NCI-H1048 (cell line): ENCODE data around the gene LRWD1.

Experiments
- DNase-seq: peaks from one replicate; lab custom pipeline; 2025; lab: John Stamatoyannopoulos, UW

The LRWD1 gene

DNA sequence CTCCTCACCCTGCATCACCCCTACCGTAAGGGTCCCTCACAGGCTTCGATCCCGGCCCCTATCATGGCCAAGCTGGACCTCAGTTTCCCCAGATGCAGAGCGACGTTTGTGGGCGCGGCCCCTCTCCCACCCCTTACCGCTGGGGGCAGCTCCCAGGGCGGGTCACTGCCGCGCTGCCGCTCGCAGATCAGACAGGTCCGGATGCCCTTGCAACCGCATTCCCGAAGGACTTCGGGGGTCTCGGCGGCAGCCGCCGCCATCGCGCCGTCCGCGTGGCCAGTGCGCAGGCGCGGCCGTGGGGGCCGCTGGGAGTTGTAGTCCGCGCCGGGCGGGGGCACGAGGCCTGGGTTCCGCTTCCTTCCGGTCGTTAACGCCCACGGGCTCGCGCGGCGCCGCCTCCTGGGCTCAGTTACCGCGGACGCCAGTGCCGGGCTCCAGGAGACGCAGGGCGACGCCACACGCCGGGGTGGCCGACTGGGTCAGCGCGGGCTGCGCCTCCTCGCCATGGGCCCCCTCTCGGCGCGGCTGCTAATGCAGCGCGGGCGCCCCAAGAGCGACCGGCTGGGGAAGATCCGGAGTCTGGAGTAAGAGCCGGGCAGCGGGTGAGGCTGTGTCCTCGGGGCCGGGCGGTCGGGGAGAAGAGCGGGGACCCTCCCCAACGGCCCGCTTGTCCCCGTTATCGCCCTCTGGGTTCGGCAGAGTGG, at the start of gene LRWD1, which contains the start of gene ALKBH4:
TSS of gene LRWD1 (plus strand) at position 408 of the 704 bp plus-strand sequence. CDS start at position 505, 97 bp downstream.
TSS of gene ALKBH4 (minus strand) at position 287 of the 704 bp plus-strand sequence. CDS start at position 260, 27 bp downstream.
- peak; percentile 63 for DNase-seq

DNA sequence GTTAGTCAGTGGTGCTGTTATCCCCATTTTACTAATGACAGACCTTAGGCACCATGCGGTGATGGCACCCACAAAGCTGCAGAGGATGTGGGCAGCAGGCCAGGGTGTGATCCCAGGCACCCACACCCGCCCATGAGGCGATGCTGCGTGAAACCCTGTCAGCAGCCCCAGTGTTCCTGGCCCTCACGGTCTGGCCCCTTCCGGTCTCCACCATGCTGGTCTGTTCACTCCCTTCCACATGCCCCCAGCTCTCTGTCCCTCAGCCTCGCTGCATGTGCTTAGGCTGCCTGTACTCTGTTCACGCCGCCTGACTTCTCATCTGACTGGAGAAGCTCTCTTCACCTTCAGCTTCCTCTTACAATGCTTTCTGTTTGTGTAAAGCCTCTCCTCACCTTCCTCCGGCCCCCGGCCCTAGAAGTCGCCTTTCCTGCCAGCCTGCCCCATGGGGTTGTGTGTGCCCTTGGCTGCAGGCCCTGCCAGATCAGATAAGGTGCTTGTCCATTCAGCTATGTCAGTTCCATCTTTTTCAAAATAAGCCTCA, 49.0 kb upstream of the LRWD1 start:
- no peak for DNase-seq

DNA sequence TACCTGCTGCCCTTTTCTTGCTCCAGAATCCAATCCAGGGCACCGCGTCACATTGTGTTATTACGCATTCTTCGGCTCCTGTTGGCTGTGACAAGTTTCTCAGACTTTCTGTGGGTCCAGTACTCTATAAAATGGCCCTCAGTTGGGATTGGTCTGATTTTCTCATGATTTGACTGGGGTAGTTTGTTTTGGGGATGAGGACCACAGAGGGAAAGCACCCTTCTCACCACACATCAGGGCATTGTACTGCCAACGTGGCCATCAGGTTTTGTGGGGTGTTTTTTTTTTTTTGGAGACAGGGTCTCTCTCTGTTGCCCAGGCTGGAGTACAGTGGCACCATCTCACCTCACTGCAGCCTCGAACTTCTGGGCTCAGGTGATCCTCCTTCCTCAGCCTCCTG, 48.4 kb upstream of the LRWD1 start:
- no peak for DNase-seq

DNA sequence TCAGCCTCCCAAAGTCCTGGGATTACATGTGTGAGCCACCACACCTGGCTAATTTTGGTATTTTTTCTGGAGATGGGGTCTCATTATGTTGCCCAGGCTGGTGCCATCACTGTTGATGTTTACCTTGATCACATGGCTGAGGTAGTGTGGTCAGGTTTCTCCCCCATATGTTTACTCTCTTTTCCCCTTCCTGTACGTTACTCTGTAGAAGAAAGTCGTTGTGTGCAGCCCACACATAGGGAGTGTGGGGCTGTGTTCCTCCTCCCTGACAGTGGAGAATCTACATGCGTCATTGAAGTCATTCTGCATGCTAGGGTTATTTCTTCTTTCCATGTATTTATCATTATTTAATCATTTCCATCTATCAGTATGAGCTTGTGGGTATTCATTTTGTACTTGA, 47.7 kb upstream of the LRWD1 start:
- DNase-seq, result no peak

DNA sequence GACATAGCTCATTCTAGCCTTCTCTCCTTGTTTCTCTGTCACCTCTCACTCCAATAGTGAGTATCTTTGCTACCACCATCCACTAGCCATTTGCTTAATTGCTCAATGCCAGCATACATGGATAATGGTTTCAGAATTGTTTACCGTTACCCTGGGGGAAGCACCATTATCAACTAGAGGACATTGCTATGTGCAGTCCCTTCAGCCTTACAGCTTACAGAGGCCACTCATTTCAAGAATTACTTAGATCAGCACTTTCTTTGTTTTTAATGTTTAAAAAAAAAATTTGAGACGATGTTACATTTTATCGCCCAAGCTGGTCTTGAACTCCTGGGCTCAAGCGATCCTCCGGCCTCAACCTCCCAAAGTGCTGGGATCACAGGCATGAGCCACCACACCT, 46.2 kb upstream of the LRWD1 start:
- no peak for DNase-seq

DNA sequence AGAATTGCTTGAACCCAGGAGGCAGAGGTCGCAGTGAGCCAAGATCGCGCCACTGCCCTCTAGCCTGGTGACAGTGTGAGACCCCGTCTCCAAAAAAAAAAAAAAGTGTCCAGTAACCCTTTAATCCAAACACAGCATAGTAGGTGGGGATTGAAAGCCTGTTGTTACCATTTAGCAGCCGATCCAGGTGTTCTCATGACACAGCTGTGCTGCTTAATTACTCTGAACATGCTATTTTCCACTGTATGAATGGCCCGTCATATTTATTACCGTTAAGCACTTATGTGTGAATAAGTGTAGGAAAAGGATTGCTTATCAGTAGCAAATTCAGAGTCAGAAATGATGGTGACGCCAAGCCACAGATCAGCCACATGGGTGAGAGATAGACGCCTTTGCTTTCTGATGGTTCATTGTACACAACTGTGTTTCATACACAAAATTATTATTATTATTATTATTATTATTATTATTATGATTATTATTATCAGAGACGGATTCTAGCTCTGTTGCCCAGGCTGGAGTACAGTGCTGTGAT, 43.0 kb upstream of the LRWD1 start:
- no peak for DNase-seq

DNA sequence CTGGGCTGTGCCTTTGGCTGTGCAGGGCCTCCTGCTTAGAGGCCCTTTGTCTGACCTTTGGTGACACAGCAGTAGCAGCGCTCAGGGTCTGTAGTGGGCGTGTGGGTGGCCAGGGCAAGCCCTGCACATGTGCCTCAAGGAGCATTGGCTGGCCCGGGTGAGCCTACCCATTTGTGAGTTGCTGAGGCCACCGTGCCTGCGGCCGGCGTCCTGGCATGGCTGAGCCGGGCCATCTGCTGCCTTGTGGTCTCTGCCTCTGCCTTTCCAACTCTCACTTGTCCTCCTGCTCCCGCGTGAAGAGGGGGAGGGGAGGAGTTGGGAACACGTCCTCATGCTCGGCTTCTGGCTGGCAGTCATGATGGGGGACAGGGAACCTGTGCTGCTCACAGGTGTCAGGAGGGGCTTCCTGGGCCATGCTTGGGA, 40.6 kb upstream of the LRWD1 start:
- no peak for DNase-seq

DNA sequence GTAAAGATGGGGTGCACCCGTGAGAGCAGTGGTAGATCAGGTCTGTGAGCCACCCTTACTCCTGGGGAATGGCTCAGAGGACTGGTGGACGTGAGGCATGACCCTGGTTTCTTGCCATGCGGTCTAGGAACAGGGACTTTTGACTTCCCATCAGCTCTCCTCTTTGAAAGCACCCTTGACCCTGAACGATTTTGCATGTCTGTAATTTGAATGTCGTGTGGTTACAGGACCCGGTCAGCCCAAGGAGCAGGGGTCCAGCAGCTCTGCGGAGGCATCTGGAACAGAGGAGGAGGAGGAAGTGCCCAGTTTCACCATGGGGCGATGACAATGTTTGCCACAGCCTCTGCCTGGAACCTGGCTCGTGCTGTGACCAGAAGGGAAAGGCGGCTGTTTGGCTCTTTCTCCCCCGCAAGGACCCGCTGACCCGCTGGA, 40.0 kb upstream of the LRWD1 start:
- DNase-seq, result no peak

DNA sequence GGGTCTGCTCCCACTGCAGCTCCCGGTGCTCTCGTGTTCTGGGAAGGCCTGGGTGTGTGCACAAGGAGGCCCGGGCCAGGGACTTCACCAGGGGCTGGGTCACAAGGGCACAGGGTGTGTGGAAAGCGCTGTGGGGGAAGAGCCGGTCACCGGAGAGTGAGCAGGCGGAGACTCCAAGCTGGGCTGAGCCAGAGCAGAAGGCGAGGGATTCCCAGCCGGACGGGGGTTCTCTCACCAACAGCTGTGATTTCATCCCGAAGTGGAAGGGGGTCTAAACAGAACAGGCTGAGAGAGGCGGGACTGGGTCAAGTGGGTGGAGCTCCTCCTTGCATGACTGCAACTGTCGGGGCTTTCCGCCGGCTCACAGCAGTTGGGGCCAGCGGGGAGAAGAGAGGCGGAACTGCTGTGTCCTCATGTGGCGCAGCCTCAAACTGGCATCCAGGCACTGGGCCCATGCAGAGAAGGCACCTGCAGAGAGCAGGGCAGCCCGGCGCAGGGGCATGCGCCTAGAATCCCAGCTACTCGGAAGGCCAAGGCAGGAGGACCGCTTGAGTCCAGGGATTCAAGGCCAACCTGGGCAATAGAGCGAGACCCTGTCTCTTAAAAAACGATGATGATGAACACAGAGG, 39.0 kb upstream of the LRWD1 start:
- no peak for DNase-seq

DNA sequence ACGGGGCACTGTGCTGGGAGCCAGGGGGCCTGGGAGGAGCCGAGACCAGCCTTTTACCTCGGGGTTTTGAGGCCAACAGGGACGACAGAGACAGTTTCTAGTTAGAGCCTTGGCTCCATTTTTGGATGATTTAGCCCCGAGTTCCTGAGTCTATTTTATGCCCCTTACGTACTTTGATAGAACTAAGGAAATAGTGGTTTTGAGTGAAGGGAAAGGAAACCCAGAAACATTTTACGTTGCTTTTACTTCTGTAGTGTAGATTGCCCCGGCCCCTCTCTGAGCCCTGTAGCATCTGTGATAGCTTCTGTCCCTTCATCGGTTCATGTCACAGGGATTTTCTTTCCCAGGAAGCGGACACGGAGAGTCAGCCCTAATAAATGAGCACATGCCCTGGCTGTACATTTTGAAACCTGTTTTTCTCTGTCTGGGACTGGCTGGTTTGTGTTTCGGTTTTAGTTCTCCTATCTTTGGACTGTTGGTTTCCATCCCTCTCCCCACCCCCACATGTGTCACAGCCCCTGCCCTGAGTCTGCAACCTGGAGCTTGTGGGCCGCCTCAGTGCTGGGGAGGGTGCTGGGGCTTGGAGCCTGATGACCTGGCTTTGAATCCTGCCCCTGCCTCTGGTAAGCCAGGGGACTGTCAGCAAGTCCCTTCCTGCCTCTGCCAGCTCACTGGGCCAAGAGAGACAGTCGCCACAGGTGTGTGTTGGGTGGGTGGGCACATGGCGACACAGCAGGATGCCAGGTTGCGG, 38.3 kb upstream of the LRWD1 start:
- DNase-seq, result no peak

DNA sequence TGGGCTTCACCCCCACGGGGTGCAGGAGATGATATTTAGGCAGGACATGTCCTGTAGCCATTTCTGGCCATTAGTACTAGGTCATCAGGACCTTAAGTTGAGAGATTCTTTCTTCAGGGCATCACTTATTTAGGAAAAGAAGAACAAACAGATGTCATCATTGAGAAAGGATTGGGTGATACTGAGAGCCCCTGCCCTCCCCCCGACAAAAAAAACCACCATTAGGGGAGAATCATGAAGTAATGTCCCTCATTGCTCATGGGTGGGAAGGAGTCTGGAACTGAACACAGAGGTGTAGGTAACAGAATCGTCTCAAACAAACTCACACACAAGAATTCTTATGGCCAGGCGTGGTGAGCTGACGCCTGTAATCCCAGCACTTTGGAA, 37.8 kb upstream of the LRWD1 start:
- no peak for DNase-seq

DNA sequence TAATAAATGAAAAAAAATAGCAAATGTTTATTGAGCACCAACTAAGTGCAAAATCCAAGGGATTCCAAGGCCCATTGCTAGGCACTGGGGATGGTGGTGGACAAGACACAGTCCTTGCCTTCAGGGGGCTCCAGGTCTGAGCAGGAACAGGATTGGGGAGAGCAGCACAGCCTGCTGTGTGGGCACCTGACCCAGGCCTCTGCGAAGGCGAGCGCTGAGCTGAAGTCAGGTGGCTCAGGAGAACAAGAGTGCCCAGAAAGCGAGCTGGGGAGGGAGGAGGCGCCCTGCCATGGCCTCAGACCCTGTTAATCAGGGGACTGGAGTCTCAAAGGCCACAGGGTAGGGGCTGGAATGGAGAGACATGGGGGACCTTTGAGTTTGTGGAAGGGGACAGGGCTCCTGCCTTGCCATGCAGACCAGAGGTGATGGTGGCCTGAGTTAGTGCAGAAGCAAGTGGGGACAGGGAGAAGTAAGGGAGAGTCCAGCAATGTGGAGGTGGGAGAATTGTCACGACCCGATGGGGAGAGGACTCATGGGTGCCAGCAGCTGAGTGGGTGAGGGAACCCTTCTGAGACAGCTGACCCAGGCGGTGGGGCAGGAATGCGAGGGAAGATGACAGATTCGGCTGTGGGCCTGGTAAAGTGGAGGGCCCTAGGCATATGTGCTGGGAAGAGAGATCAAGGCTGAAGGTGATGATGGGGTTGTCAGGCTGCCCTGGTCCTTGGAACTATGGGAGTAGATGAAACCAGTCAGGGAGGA, 35.5 kb upstream of the LRWD1 start:
- DNase-seq, result no peak

DNA sequence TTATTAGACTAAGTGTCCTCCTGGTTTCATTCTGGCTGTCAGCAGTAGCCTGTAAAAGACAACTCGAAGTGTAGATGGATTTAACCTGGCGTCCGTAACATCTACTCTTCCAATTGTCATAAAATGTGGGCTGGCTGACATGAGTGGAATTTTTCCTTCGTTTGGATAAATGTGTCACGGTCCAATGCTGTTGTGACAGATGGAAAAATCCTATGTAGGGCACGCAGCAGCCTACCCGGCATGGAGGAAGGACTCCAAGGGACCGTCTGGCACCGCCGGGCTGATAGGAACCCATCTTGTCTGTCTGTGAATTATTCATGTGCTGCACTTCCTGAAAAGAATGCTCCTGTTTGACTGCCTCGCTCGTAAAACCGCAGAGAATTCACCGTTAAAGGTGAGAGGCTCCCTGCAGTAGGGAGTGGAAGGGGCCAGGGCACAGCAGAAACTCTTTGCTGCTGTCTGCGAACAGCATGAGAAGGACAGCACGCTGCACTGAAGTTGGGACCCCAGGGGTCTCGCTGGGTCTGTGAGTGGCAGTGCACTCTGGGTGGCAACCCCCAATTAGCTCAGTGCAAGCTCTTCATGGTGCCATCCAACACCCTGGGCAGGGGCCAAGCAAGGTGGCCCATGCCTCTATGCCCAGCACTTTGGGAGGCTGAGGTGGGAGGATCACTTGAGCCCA, 33.0 kb upstream of the LRWD1 start:
- DNase-seq, result no peak

DNA sequence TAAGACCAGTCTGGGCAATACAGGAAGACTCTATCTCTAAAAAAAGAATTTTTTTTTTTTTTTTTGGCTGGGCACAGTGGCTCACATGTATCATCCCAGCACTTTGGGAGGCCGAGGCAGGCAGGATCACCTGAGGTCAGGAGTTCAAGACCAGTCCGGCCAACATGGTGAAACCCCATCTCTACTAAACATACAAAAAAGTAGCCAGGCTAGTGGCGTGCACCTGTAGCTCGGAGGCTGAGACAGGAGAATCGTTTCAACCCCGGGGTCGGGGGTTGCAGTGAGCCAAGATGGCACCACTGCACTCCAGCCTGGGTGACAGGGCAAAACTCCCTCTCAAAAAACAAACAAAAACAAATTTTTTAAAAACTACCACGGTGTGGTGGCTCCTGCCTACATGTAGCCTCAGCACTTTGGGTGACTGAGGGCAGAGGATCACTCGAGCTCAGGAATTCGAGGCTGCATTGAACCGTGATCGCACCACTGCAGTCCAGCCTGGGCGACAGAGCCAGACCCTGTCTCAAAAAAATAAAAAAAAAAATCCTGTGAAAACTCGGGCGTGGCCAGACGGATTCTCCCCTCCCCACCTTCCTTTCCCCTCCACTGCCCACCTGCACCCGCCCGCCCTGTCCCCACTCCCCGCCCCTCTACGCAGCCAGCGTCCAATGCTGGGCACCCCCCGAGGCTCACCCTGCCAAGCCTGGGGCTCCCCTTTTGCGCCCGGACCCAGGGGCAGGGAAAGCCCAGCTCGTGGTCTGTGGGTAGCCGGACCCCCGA, 32.2 kb upstream of the LRWD1 start:
- DNase-seq, result no peak

DNA sequence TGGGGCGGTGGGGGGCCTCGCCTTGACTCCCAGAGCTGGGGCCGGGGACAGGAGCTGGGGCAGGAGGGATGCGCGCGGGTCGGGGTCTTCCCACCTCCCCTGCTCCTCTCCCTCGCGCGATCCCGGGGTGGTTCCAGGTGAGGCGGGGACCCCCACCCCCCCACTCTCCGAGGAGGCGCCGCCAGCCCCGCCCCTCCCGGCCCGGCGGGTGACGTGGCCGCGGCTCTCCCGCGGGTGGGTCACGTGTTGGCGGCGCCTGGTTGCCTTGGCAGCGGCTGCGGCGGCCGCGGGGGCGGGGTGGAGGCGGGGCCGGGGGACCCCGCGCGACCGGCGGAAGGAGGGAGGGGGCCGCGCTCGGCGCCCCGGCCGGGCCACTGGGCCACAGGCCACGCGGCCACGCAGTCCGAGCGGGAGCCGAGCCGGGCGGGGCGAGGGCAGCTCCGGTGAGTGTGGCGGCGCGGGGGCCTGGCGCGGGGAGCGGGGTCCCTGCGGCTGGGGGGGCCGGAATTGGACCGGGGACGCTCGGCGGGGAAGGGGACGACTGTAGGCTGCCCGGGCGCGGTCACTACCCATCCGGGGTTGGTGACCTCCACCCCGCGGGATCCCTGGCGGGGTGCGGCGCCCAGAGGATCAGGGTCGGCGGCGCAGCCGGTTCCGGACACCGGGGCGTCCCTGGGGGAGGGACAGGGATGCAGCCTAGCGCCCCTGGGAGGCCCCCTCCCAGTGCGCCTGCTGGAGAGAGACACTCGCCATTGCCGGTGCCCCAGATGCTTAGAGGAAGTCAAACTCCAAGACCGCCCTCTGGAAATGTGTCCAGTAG, 31.4 kb upstream of the LRWD1 start, which contains the start of gene ORAI2:
TSS of gene ORAI2 (plus strand) at position 357 of the 820 bp plus-strand sequence. CDS start 5,382 bp downstream, outside the sequence.
- DNase-seq, result no peak

DNA sequence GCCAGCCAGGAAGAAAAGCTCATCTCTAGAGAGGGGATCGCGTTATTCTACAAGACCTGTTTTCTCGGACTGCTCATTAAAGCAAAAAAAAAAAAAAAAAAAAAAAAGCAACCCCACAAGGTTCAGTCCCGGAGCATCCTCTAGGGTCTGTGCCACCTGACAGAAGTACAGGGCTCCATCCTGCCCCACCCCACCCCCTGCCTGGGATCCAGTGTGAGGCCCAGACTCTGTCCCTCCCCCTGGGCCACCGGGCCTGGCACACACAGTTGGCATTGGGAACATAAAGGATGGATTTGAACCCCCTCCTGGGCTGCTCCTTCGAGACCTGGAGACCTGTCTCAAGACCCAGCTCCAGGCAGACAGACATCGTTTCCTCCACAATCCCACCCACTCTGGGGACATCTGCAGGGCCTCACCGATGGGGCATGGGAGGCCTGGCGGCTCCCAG, 30.7 kb upstream of the LRWD1 start:
- DNase-seq, result no peak

DNA sequence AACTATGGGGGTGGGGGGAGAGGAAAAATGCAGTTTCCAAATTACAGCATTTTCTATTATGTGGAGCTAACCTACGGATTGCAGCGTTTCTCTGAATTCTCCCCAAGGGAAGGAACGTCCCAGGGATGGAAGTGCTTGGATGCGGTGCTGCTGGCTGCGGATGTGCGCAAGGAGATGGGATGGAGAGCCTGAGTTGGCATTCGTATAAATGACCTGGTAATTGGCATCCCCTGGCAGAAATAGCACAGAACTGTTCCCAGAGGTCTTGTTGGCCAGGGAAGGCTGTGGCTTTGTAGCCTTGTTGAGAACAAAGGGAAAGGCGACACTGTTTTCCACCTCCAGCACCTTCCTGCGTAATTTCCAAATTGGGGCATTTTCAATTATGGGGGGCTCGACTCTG, 28.7 kb upstream of the LRWD1 start:
- no peak for DNase-seq

DNA sequence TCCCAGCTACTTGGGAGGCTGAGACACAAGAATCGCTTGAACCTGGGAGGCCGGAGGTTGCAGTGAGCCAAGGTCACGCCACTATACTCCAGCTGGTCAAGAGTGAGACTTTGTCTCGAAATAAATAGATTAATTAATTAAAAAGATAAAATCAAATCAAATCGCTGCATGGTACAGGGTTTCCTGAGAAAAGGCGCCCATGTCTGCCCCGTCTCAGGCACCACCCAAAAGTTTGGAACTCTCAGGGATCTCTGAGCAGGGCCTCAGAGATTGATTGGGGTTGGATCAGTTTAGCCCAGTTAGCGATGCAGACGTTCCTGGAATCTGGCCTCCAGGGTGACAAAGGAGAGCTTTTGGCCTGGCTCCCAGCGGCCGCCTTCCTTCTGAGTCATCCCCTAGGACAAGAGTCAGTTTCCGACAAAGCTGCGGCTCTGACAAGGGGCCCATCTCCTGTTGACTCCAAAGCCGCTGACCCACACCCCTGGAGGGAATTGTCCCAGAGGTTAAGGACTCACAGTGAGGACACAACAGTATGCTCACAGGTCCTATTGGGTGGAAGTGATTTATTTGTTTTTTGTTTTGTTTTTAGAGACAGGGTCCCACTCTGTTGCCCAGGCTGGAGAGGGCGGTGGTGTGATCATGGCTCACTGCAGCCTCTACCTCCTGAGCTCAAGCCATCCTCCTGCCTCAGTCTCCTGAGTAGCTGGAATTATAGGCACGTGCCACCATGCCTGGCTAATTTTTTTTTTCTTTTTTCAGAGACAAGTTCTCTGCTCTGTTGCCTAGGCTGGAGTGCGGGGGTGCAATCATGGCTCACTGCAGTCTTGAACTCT, 24.6 kb upstream of the LRWD1 start:
- no peak for DNase-seq
